K562 (cell line): ENCODE data around the gene UCN. TPM values are rescaled to one million over a fixed set of nuclear protein-coding genes. Genes with fewer than 3 reads are reported as not detected.

Experiments used
- ARID3B ChIP-seq: fragments of 250-450 bp; sonication (Bioruptor Pico); IDR thresholded peaks from 2 replicates; pipeline ENCODE4 v1.4.0; 2020; ENCODE audit warnings: borderline replicate concordance
- CBFA2T2 ChIP-seq: fragments of 450-650 bp; conservative IDR thresholded peaks from 2 replicates; pipeline ENCODE4 v1.6.1; 2017; ENCODE audit warnings: mild to moderate bottlenecking
- CREB1 ChIP-seq, 2 experiments: sonication (generic) in 1 of 2; formaldehyde crosslinking in 1 of 2; IDR thresholded peaks; 2 replicates each; pipeline versions ENCODE4 v1.6.1 to v1.8.0; 2012 to 2022; ENCODE audit warnings: inconsistent platforms in 1 of 2, mild to moderate bottlenecking in 1 of 2, missing genetic modification reagents in 1 of 2, moderate library complexity in 1 of 2
- CSDE1 ChIP-seq, 2 experiments: fragments of 450-650 bp; IDR thresholded peaks; 2 replicates each; pipeline ENCODE4 v1.6.1; 2016; ENCODE audit warnings: mild to moderate bottlenecking in 1 of 2
- DIDO1 ChIP-seq: fragments of 450-650 bp; IDR thresholded peaks from 2 replicates; pipeline ENCODE4 v1.6.1; 2016; ENCODE audit warnings: low read depth, missing biosample characterization, missing genetic modification characterization
- JUN ChIP-seq, 2 experiments: sonication (generic) in 1 of 2; formaldehyde crosslinking in 1 of 2; IDR thresholded peaks; 2 replicates each; pipeline versions ENCODE4 v1.6.1 to v1.8.0; 2012 to 2022; ENCODE audit warnings: borderline replicate concordance in 2 of 2, mild to moderate bottlenecking in 2 of 2, improper control_type of control experiment in 1 of 2, low read depth in 1 of 2, low read length in 1 of 2, missing genetic modification reagents in 1 of 2
- MEF2D ChIP-seq: conservative IDR thresholded peaks from 2 replicates; pipeline ENCODE4 v1.6.1; 2016; ENCODE audit warnings: low read depth, missing genetic modification characterization, missing compliant biosample characterization
- NKRF ChIP-seq: fragments of 450-650 bp; IDR thresholded peaks from 2 replicates; pipeline ENCODE4 v1.6.1; 2016; ENCODE audit warnings: borderline replicate concordance
- PATZ1 ChIP-seq: fragments of 250-450 bp; sonication (Bioruptor Pico); IDR thresholded peaks from 2 replicates; pipeline ENCODE4 v1.5.0; 2020; ENCODE audit warnings: mild to moderate bottlenecking, borderline replicate concordance
- PHF20 ChIP-seq: fragments of 450-650 bp; IDR thresholded peaks from 2 replicates; pipeline ENCODE4 v1.6.1; 2018; ENCODE audit not compliant: partially characterized antibody
- PHTF2 ChIP-seq: fragments of 250-450 bp; sonication (Bioruptor Pico); IDR thresholded peaks from 2 replicates; pipeline ENCODE4 v1.5.0; 2021; ENCODE audit warnings: mild to moderate bottlenecking
- RUNX1 ChIP-seq: sonication (generic); IDR thresholded peaks from 2 replicates; pipeline ENCODE4 v1.6.1; 2016; ENCODE audit warnings: antibody characterized with exemption, low read depth
- ZBTB7A ChIP-seq: IDR thresholded peaks from 2 replicates; pipeline ENCODE4 v1.6.1; 2011; ENCODE audit warnings: low read depth, mild to moderate bottlenecking, low read length, moderate library complexity, borderline replicate concordance; ENCODE audit not compliant: control insufficient read depth
- ZMIZ1 ChIP-seq, 2 experiments: fragments of 150-350 bp in 1 of 2; IDR thresholded peaks; 2 replicates each; pipeline ENCODE4 v1.6.1; 2012 to 2016; ENCODE audit warnings: low read depth in 2 of 2, low read length in 2 of 2, mild to moderate bottlenecking in 1 of 2, moderate library complexity in 1 of 2
- ZNF140 ChIP-seq: fragments of 250-450 bp; sonication (Bioruptor Pico); IDR thresholded peaks from 2 replicates; pipeline ENCODE4 v1.8.0; 2021; ENCODE audit warnings: moderate library complexity, mild to moderate bottlenecking, inconsistent platforms
- ZNF780A ChIP-seq: fragments of 250-450 bp; sonication (Bioruptor Pico); IDR thresholded peaks from 2 replicates; pipeline ENCODE4 v1.5.0; 2021; ENCODE audit warnings: mild to moderate bottlenecking
- polyA plus RNA-seq, 8 experiments: library from polyadenylated mRNA; depleted of rRNA in 4 of 8; stranded (reverse) in 5 of 8; unstranded in 3 of 8; fragments of >200 nt; fragmentation: Nextera tagmentation in 2 of 8; fragmentation: Illumina TruSeq in 1 of 8; extraction: Ambion mirVana in 2 of 8; extraction: Trizol in 1 of 8; gene quantifications; 2 replicates each; pipeline versions ENCODE4 v1.2.1 to v1.2.3, GENCODE V29; 2011 to 2014; ENCODE audit warnings: inconsistent platforms in 1 of 8, missing spikeins in 1 of 8
- total RNA-seq, 7 experiments: library from RNA; depleted of rRNA in 6 of 7; stranded (reverse); fragments of >200 nt in 6 of 7; fragmentation: Illumina TruSeq in 2 of 7; extraction: Trizol in 2 of 7; gene quantifications; 2 replicates each; pipeline versions ENCODE4 v1.2.1 to v1.2.3, GENCODE V29; 2011 to 2021; ENCODE audit warnings: low replicate concordance in 1 of 7

UCN gene
- total and polyA plus RNA-seq, 9 of the 15 experiments (the other 6 are each of a cell fraction or from before 2014, with no cell fraction given): 0.10 to 2.7 (median 0.43) TPM

- TF ChIP-seq ARID3B (no peak), CBFA2T2 (peak; percentile 70), JUN (IDR thresholded peaks at IDR 0.05; ENCODE audit: borderline replicate concordance, low read depth, low read length) (peak; percentile 69; the same call in 1 of the 2 replicates), JUN (CRISPR knock-in tag; IDR thresholded peaks at IDR 0.05; ENCODE audit: borderline replicate concordance) (no peak), PHF20 (peak; percentile 89), PATZ1 (CRISPR knock-in tag) (0 out of 2 replicates have a peak, but pooled peaks have one; percentile 58), ZNF140 (no peak), CSDE1 (IDR thresholded peaks at IDR 0.05) (no peak), PHTF2 (CRISPR knock-in tag) (no peak), ZMIZ1 (IDR thresholded peaks at IDR 0.05; ENCODE audit: low read depth in 2 of 2, low read length in 2 of 2) (no peak), ZNF780A (CRISPR knock-in tag) (peak; percentile 38; the same call in 1 of the 2 replicates), ZBTB7A (peak; percentile 76; the same call in 1 of the 2 replicates), RUNX1 (peak; percentile 15; the same call in 1 of the 2 replicates), NKRF (peak; percentile 83), CREB1 (IDR thresholded peaks at IDR 0.05) (no peak; the same call in 1 of the 2 replicates), CREB1 (CRISPR knock-in tag; IDR thresholded peaks at IDR 0.05) (peak; percentile 74), MEF2D (tag) (no peak), DIDO1 (tag) (peak; percentile 32; the same call in 1 of the 2 replicates)
Measured at GRCh38 chr2:27322766-27323595, 14.7 kb upstream of the UCN start, which contains the start of gene MPV17 (continued).
